HG02610 (cell line): ENCODE results near the gene SH3BP2.

ENCODE experiments used
- ATAC-seq: cut with Tn5 transposase; IDR thresholded peaks from one replicate; pipeline ENCODE4 v1.9.1; 2021; ENCODE audit warnings: mild to moderate bottlenecking, moderate library complexity; ENCODE audit not compliant: unreplicated experiment

Gene SH3BP2, protein sequence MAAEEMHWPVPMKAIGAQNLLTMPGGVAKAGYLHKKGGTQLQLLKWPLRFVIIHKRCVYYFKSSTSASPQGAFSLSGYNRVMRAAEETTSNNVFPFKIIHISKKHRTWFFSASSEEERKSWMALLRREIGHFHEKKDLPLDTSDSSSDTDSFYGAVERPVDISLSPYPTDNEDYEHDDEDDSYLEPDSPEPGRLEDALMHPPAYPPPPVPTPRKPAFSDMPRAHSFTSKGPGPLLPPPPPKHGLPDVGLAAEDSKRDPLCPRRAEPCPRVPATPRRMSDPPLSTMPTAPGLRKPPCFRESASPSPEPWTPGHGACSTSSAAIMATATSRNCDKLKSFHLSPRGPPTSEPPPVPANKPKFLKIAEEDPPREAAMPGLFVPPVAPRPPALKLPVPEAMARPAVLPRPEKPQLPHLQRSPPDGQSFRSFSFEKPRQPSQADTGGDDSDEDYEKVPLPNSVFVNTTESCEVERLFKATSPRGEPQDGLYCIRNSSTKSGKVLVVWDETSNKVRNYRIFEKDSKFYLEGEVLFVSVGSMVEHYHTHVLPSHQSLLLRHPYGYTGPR

DNA sequence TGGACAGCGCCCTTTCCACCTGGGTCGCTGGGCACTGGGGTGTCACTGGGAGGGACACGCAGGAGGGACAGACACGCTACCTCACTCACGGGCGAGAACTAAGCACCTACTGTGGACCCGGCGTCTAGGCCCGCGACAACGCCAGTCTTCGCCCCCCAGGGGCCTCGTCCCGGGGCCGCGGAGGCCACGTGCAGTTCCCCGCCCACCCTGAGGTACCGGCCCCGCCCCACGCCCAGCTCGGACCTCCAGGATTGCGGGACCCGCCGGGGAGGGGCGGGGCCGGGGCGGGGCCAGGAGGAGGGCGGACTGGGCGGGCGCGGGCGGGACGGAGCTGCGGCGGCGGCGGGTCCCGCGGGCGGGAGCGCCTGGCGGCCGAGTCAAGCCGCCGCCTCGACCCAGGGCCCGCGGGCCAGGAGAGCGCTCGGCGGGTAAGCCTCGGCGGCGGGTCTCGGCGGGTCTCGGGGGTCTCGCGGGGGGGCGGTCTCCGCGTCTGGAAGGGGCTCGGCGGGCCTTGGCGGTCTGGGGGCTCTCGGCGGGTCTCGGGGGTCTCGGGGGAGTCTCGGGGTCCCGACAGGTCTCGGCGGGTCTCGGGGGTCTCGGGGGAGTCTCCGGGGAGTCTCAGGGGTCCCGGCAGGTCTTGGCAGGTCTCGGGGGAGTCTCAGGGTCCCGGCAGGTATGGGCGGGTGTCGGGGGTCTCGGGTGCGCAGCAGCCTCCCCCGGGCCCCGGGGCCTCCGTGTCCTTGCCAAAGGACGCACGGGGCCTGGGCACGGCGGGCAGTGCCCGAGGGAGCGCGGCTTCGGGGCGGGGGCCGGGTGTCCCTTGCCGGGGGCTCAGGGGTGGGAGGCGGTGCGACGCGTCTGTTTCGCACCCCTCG lies at the start of gene SH3BP2:
Gene SH3BP2, plus strand, starts transcription at position 375 of the 875 bp plus-strand sequence. CDS start 27,533 bp downstream, outside the sequence.
- ATAC-seq: no peak

DNA sequence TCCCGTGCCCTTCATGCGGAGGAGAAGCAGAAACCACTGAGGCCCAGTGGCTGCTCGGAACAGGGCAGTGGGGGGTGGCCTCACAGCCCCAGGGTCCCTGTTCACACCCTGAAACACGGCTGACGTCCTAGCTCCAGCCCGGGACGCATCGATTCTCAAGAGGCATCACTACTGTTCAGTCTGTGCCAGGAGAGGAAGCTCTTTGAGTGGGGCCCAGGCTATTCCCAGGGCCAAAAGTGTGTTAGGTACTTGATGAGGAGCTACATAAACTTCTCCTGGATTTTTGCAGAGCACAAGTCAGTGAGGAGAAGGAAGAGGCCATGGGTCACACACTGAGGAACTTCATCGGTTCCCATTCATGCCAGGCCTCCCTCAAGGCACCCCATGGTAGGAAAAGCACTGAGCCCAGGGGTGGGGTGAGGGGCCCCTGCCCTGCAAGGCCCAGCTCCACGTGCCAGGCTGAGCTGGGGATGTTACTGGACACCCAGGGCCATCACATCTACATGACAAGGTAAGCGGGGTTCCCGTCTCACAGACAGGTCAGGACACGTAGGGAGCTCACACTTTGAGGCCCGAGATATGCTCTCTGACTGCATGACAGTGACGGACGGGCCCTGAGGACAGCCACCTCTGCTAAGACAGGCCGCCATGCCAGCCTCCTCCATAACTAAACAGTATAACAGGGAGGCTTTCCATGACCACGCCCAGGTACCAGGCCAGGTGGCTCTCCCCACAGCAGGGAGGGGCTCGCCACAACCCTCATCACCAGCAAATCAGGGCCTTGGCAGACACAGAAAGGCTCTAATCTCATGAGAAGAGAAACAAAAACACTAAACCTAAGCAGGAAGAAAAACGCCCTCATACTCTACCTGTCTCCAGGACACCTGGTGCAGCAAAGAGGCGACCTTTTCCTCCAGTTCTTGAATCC lies 49.1 kb upstream of the SH3BP2 start:
- no peak for ATAC-seq

DNA sequence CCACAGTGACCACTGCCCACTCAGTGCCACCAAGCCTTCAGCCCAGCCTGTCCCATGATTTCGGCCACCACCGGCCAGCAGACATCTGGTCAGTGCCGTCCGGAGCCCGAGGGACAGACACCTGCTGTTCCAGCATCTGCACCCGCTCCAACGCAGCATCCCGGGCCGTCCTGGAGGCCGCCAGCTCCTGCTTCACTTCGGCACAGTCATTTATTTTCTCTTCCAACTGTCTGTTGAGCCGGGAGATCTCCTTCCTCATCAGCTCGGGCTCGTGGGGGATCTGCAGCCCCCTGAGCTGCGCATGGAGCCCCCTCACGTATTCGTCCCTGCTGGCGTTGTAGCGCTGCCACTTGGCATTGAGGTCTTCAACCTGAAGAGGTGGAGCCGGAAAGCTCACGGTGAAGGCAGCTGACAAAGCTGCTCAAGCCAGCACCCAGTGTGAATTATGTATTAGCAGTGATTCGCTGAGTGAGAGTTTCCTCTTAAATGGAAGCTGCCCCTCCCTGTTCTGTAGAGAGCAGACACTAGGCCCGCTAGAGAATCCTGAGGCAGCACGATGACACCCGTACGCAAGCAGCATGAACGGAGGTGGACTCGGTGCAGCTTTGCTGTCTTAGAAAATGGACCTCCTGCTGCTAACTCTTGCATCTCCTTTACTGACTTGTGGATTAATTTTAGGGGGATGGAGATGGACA lies 48.2 kb upstream of the SH3BP2 start:
- no peak for ATAC-seq

DNA sequence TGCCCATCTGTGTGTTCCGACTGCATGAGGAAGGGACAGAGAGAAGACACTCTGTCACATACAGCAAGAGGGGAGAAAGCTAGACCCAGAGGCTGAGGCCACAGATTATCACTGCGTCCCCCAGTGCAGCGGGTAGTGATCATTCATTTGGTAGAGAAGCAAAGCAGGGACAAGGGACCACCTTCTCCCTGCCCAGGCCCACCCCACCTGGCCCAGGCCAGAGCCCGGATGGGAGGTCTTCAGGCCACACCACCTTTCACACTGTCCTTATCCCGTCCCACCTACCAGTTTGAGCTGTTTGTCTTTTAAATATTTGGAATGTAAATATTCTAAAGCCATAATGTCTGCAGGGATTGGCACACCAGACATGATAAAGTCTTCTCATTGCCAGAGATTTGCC lies 47.4 kb upstream of the SH3BP2 start:
- no peak for ATAC-seq

DNA sequence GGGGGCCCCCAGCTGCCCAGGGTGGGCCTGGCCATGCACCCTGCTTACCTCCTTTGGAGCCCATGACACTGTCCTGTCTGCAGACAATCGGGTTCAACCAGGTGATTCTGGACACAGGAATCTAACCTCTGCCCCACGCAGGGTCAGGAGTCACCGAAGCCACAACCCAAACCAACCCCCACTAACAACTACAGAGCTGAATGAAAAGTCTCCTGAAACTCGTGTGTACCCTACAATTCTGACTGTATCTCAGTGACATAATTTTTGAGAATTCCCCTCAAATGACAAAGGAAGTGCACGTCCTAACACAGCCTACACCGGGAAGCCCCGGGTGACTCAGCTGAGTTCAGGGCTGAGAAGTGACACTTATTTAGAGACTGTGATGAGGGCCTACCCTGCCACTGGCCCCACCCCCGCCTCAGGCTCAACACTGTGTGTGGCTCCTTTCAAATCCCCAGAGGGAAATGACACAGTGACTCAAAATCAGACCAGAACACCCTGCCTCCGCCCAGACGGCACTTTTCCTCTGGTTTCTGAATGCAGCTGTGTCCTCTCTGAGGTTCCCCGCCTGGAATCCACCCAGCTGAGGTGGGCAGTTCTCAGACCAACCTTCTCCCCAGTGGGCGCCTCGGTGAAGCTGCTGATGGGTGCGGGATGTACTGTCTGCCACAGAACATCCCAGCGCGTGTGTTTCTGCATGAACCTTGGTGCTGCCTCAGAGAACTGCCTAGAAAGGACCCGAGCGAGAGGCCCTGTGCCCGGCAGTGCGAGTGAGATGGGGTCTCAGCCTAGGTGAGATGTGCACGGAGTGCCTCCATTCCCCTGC lies 46.7 kb upstream of the SH3BP2 start:
- peak; percentile 94 for ATAC-seq

DNA sequence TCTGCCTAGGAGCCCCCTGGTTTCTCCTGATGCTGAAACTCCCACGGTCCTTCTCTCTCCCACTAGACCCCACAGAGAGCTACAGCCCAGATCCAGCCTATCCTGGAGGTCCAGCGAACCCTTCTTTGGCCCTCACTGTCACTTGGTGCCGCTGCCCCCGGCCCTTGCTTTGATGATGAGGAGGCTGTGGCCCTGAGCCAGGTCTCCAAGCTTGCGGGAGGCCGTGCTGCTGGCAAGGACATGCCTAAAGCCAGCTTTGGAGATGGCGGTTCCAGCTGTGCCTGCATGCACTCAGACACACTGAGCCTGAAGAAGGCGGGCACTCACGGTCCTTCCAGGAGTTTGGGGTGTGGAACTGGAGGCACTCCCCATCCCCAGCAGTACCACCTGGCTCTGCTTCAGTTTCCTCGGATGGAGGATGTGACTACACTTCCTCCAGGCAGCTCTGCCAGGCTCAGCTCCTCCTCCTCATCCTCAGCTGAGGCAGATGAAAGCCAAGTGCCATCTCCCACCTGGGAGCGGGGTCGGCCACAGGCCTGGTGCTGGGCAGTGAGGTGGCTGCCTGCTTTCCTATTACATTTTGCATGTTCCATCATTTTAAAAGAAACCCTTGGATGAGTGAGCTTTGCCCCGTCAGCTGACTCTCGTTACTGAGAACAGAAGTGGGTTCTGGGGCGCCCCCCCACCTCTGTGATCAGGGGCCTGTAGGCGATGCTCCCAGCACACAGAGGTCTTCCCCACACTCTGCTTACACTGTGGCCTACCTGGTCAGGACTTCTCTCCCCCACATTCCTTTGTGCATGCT lies 45.8 kb upstream of the SH3BP2 start:
- ATAC-seq: no peak

DNA sequence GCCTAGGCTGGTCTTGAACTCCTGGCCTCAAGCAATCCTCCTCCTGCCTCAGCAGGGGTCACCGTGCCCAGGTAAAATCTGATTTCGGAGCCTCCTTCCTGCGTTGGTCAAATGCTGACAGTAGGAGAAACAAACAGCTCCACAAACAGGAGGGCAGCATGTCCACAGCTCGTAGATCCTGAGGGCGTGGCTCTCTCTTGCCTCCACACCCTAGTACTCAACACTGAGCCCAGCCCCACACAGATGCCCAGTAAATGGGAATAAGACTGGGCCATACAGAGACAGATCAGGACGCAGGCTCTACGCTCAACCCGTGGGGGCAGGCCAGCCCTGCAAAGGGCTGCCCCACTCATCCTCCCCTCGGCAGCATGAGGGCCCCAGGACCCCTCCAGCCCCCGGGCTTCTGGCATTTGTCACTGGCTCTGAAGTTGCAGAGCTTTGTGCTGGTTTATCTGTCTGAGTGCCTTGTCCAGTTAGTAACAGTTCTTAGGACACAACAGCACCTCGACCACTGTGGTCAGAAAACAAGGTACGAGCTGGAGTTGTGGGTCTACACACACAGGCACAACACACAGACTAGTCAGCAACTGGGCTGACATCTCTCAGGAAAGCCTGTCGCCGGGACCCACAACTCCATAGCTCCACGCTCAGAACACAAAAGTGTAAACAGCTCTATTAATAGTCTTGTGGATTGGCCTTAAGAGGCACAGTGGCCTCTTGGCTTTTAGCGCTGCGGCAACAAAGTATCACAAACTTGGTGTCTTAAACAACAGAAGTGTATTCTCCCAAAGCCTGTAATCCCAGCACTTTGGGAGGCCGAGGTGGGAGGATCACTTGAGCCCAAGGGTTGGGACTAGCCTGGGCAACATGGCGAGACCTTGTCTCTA lies 41.9 kb upstream of the SH3BP2 start:
- no peak for ATAC-seq

DNA sequence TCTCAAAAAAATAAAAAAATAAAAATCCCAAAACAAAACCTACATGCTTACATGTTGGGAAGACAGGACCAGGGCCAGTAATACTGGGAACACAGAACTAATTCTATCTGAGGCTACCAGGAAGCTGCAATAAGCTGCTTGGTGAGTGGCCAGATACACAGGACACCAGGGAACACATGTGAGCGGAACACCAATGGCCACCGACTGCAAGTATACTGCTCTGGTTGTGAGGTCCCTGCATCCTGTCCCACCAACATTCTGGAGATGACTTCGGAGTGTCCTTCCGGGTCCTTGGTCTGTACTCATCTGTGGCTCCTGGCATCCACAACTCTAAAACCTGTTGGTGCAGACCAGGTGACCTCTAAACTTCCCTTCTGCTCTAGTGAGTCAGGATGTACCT lies 39.4 kb upstream of the SH3BP2 start:
- ATAC-seq: no peak

DNA sequence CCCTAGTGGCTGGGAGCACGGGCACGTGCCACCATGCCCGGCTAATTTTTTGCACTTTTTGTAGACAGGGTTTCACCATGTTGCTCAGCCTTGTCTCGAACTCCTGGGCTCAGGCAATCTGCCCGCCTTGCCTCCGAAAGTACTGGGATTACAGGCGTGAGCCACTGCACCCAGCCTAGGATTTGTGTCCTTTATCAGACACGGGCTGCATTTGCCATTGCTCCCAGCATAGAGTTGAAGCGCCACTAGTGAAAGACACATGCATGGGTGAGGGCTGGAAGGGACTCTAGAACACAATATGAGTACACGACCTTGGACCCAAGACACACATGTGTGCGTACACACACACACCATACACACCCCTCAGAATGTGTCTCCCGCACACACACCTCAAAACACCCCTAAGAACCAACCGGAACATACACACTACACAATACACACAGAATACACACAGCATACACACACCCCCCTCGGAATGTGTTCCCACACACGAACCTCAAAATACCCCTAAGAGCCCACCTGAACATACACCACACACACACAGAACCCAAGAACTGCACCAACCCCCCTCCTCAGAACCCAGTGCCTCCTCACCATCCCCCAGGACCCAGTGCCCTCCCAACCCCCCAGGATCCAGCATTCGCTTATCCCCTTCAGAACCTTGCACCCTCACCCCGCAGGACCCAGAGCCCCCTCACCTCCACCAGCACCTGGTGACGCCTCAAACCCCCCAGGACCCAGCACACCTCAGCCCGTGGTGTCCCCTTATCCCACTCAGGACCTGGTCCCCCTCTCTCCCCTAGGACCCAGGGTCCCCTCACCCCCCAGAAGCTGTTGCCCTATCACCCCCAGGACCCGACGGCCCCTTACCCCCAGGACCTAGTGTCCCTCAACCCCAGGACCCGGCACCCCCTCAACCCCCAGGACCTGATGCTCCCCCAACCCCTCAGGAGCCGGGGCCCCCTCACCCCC lies 37.8 kb upstream of the SH3BP2 start:
- no peak for ATAC-seq

DNA sequence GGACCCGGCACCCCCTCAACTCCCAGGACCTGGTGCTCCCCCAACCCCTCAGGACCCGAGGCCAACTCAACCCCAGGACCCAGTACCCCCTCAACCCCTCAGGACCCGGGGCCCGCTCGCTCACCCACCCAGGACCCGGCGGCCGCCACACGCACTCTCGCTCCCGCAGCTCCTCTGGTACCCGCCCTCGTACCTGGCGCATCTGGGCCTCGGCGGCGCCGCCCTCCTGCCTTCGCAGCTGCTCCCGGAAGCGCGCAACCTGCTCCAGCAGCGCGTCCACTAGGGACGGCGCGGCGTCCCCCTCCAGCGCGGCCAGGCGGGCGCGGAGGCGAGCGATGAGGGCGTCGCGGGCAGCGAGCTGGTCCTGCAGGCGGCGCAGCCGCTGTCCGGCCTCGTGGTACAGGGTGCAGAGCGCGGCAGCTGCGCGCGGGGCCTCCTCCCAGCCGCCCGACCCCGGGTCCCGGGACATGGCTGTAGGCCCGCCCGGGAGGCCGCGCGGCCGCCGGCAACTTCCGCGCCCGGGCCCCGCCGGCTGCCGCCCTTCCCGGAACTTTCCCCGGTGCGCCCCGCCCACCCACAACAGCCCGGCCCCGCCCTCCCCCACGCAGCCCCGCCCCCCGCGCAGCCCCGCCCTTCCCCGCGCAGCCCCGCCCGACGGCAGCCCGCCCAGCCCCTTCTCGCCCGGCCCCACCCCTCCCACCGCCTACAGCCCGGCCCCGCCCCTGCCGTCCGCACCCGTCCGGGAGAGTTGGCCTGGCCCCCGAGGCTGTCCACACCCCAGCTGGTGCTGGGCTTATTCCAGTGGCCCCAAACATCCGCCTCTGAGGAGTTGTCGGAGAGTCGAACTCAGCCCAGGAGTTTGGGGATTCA lies 36.8 kb upstream of the SH3BP2 start, which contains the start of gene TNIP2:
Gene TNIP2, minus strand, starts transcription at position 516 of the 870 bp plus-strand sequence. Its CDS starts 47 bp downstream, at position 469.
- no peak for ATAC-seq

DNA sequence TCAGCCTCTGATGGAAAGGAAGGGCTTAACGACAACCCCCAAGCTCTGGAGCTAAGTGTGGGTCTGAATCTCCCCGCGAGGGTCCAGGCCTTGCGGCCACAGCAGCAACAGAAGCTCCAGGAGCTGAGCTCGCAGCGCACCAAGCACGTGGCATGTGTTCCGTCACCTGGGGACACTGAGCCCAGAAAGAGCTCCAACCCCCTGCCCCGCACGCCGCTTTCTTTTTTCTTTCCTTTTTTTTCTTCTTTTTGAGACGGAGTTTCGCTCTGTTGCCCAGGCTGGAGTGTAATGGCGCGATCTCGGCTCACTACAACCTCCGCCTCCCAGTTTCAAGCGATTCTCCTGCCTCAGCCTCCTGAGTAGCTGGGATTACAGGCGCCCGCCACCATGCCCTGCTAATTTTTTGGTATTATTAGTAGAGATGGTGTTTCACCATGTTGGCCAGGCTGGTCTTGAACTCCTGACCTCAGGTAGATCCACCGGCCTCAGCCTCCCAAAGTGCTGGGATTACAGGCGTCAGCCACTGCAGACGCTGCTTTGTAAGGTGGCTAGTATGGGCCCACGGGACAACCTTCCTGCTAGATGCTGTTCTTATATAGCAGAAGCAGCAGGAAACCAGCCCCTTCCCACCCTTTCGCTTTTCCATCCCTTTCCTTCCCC lies 36.1 kb upstream of the SH3BP2 start:
- ATAC-seq: no peak

DNA sequence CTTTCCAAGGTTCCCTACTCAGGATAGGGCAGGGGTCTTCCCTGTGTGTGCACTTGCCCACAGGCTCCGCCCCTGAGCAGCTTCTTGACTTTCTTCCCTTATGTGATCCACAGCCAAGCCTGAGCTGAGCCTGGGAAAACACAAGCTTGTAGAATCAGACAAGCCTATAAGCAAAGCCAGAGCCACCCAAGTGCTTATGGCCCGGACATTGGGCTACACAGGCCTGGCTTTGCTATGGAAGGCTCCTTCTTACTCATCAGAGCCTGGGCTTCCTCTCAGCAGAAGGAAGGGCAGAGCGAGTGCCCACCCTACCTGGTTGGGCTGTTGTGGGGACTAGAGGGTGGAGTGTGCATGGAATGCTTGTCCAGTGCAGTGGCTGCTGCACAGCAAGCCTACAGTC lies 35.5 kb upstream of the SH3BP2 start:
- no peak for ATAC-seq

DNA sequence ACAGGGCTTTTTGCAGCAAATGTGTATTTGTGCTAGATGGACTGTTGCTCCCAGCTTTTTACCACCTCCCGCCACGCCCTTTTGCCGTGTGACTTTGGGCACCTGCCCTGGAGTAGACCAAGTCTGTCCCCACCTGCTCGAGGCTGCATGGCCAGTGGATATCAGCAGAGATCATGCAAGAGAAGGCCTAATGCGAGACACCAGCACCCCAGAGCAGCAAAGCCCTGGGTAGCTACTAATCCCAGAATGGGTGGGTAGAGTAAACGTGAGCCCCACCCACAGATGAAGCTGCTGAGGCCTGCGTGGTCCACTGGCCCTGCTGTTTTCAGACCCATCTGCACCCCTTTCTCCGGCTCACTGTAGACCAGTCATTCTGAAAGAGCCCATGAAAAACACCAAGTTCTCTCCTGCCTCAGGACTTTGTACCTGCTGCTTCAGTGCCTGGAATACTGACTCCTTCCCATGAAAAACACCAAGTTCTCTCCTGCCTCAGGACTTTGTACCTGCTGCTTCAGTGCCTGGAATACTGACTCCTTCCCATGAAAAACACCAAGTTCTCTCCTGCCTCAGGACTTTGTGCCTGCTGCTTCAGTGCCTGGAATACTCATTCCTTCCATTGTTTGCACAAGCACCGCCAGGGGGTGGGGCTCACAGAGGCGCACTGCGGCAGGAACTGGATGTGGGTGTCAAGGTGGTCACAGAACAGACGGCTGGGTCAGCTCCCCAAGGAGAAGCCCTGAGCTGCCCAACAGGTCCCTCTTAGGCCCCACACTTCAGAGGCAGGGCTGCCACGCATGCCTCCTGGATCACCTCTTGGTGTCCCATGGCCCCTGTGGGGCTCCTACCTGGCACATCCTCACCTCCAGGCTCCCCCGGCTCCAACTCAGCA lies 31.6 kb upstream of the SH3BP2 start:
- no peak for ATAC-seq

DNA sequence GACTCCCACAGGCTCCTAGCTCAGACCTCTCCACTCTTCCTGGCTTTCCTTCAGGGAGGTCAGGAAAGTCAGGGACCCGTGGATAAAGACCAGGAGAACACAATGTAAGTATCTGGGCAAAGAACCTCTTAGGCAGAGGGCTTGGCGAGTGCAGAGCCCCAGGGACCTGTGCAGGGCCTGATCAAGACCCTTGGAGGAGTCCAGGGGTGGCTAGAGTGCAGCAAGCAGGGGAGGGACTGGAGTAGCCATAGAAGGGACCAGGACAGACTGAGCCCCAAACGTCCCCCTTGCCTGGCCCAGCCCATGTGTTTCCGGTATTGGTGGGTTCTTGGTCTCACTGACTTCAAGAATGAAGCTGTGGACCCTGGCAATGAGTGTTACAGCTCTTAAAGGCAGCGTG lies 30.8 kb upstream of the SH3BP2 start:
- ATAC-seq: no peak
